ENCODE measurements around the gene BAZ2B.

Gene BAZ2B

GRCh38 chr2:159484532-159484931, 131.8 kb downstream of the BAZ2B start:
- 88% methylated on average over 1 of the region's 2 CpGs for WGBS (ENCODE audit: insufficient coverage)
- Histone ChIP-seq H3K4me3 (ENCODE audit: control insufficient read depth in 1 of 7, extremely low read depth in 1 of 7, insufficient read depth in 4 of 7, low read depth in 2 of 7, low read length in 6 of 7) (no peak overlapping the region), H3K36me3 (ENCODE audit: control insufficient read depth in 4 of 4, insufficient read depth in 4 of 4, low read length in 3 of 4) (peaks cover 0 to 4% (median 0%) of the 10 kb centered on the region in 4 experiments), H3K27ac (ENCODE audit: insufficient read depth in 1 of 2, low read depth in 1 of 2, low read length in 2 of 2, poor library complexity in 1 of 2, severe bottlenecking in 2 of 2) (no peak overlapping the region), H3K4me1 (ENCODE audit: control extremely low read depth in 1 of 4, control insufficient read depth in 4 of 4, insufficient read depth in 4 of 4, low read length in 3 of 4) (no peaks in the 10 kb centered on the region), H3K9me3 (ENCODE audit: control extremely low read depth in 1 of 5, control insufficient read depth in 4 of 5, insufficient read depth in 2 of 5, low read depth in 1 of 5, low read length in 4 of 5) (peaks cover 0 to 1% (median 0%) of the 10 kb centered on the region in 5 experiments), H3K27me3 (replicated peaks in 2 of 5; ENCODE audit: control insufficient read depth in 4 of 5, insufficient read depth in 5 of 5, low read length in 4 of 5) (no peaks in the 10 kb centered on the region)
- POLR2A ChIA-PET: no interaction called here
- CTCF ChIA-PET: no interaction called here
- DNase-seq: no peak

DNA sequence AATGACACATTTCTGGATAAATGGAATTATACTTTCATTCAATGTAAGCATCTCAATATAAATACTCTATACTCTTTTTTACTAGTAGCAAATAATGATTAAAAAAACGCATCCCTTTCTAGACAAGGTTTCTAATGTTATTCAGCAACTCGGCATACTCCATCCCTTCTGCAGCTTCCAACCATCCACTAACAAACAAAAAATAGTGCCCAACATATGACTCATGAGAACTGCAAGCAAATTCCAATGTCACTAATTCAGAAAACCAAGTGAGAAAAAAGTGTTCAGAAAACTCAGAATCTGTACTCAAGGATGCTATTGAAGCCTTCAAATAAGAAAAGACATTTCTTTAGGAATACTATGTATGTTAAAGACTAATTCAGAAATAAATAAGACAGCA, 140.0 kb downstream of the BAZ2B start:
- no peak for DNase-seq
- CTCF ChIA-PET: no interaction called here
- H3K4me3 ChIP-seq (ENCODE audit: control insufficient read depth in 1 of 7, extremely low read depth in 1 of 7, insufficient read depth in 4 of 7, low read depth in 2 of 7, low read length in 6 of 7): no peak overlapping the region
- POLR2A ChIA-PET: interaction anchor here (0.6 kb wide), 1 partner anchor 295 kb away, joined by 4 read pairs; no protein-coding TSS in a partner anchor
- peaks cover 0 to 5% (median 1%) of the 10 kb centered on the region in 5 experiments for H3K9me3 ChIP-seq (ENCODE audit: control extremely low read depth in 1 of 5, control insufficient read depth in 4 of 5, insufficient read depth in 2 of 5, low read depth in 1 of 5, low read length in 4 of 5)
- WGBS (ENCODE audit: insufficient coverage): no CpG with 5 or more reads among the region's 2 CpGs
- H3K27ac ChIP-seq (ENCODE audit: insufficient read depth in 1 of 2, low read depth in 1 of 2, low read length in 2 of 2, poor library complexity in 1 of 2, severe bottlenecking in 2 of 2): no peak overlapping the region
- no peaks in the 10 kb centered on the region for H3K4me1 ChIP-seq (ENCODE audit: control extremely low read depth in 1 of 4, control insufficient read depth in 4 of 4, insufficient read depth in 4 of 4, low read length in 3 of 4)
- H3K36me3 ChIP-seq (ENCODE audit: control insufficient read depth in 4 of 4, insufficient read depth in 4 of 4, low read length in 3 of 4): peaks cover 11 to 35% (median 14%) of the 10 kb centered on the region in 4 experiments
- H3K27me3 ChIP-seq (replicated peaks in 2 of 5; ENCODE audit: control insufficient read depth in 4 of 5, insufficient read depth in 5 of 5, low read length in 4 of 5): no peaks in the 10 kb centered on the region

DNA sequence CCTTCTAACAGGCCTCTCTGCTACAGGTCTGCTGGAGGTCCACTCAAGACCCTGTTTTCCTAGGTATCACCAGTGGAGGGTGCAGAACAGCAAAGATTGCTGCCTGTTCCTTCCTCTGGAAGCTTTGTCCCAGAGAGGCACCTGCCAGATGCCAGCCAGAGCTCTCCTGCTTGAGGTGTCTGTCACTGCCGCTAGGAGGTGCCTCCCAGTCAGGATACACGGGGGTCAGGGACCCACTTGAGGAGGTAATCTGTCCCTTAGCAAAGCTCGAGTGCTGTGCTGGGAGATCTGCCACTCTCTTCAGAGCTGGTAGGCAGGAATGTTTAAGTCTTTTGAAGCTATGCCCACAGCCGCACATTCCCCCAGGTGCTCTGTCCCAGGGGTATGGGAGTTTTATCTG, 140.6 kb downstream of the BAZ2B start:
- peaks cover 0 to 5% (median 1%) of the 10 kb centered on the region in 5 experiments for H3K9me3 ChIP-seq (ENCODE audit: control extremely low read depth in 1 of 5, control insufficient read depth in 4 of 5, insufficient read depth in 2 of 5, low read depth in 1 of 5, low read length in 4 of 5)
- DNase-seq: no peak
- peaks cover 11 to 35% (median 15%) of the 10 kb centered on the region in 4 experiments for H3K36me3 ChIP-seq (ENCODE audit: control insufficient read depth in 4 of 4, insufficient read depth in 4 of 4, low read length in 3 of 4)
- POLR2A ChIA-PET: no interaction called here
- 100% methylated on average over 3 of the region's 4 CpGs for WGBS (ENCODE audit: insufficient coverage)
- no peaks in the 10 kb centered on the region for H3K27me3 ChIP-seq (replicated peaks in 2 of 5; ENCODE audit: control insufficient read depth in 4 of 5, insufficient read depth in 5 of 5, low read length in 4 of 5)
- no peaks in the 10 kb centered on the region for H3K4me1 ChIP-seq (ENCODE audit: control extremely low read depth in 1 of 4, control insufficient read depth in 4 of 4, insufficient read depth in 4 of 4, low read length in 3 of 4)
- CTCF ChIA-PET: no interaction called here
- H3K27ac ChIP-seq (ENCODE audit: insufficient read depth in 1 of 2, low read depth in 1 of 2, low read length in 2 of 2, poor library complexity in 1 of 2, severe bottlenecking in 2 of 2): no peak overlapping the region
- H3K4me3 ChIP-seq (ENCODE audit: control insufficient read depth in 1 of 7, extremely low read depth in 1 of 7, insufficient read depth in 4 of 7, low read depth in 2 of 7, low read length in 6 of 7): no peak overlapping the region

- peaks cover 7 to 28% (median 14%) of the 10 kb centered on the region in 4 experiments for H3K36me3 ChIP-seq (ENCODE audit: control insufficient read depth in 4 of 4, insufficient read depth in 4 of 4, low read length in 3 of 4)
- H3K9me3 ChIP-seq (ENCODE audit: control extremely low read depth in 1 of 5, control insufficient read depth in 4 of 5, insufficient read depth in 2 of 5, low read depth in 1 of 5, low read length in 4 of 5): peaks cover 0 to 9% (median 2%) of the 10 kb centered on the region in 5 experiments
- H3K4me3 ChIP-seq (ENCODE audit: control insufficient read depth in 1 of 7, extremely low read depth in 1 of 7, insufficient read depth in 4 of 7, low read depth in 2 of 7, low read length in 6 of 7): no peak overlapping the region
- no peak overlapping the region for H3K27ac ChIP-seq (ENCODE audit: insufficient read depth in 1 of 2, low read depth in 1 of 2, low read length in 2 of 2, poor library complexity in 1 of 2, severe bottlenecking in 2 of 2)
- H3K4me1 ChIP-seq (ENCODE audit: control extremely low read depth in 1 of 4, control insufficient read depth in 4 of 4, insufficient read depth in 4 of 4, low read length in 3 of 4): no peaks in the 10 kb centered on the region
- no peaks in the 10 kb centered on the region for H3K27me3 ChIP-seq (replicated peaks in 2 of 5; ENCODE audit: control insufficient read depth in 4 of 5, insufficient read depth in 5 of 5, low read length in 4 of 5)
- 0% methylated on average over 1 of the region's 2 CpGs for WGBS (ENCODE audit: insufficient coverage)
- no peak for DNase-seq
- ChIA-PET CTCF (interaction anchor here (0.5 to 1.6 kb wide), 2 partner anchors 16 to 202 kb away, joined by 3 read pairs; no protein-coding TSS in a partner anchor), POLR2A (no interaction called here)
Measured at GRCh38 chr2:159471340-159471739, 145.0 kb downstream of the BAZ2B start.

GRCh38 chr2:159468257-159468656, 148.1 kb downstream of the BAZ2B start:
- POLR2A ChIA-PET: no interaction called here
- no peaks in the 10 kb centered on the region for H3K27me3 ChIP-seq (replicated peaks in 2 of 5; ENCODE audit: control insufficient read depth in 4 of 5, insufficient read depth in 5 of 5, low read length in 4 of 5)
- H3K9me3 ChIP-seq (ENCODE audit: control extremely low read depth in 1 of 5, control insufficient read depth in 4 of 5, insufficient read depth in 2 of 5, low read depth in 1 of 5, low read length in 4 of 5): peaks cover 0 to 4% (median 0%) of the 10 kb centered on the region in 5 experiments
- no peak overlapping the region for H3K27ac ChIP-seq (ENCODE audit: insufficient read depth in 1 of 2, low read depth in 1 of 2, low read length in 2 of 2, poor library complexity in 1 of 2, severe bottlenecking in 2 of 2)
- H3K4me1 ChIP-seq (ENCODE audit: control extremely low read depth in 1 of 4, control insufficient read depth in 4 of 4, insufficient read depth in 4 of 4, low read length in 3 of 4): no peaks in the 10 kb centered on the region
- peak in 2 of 3 donors; percentile 15 to 18 for DNase-seq
- peaks cover 7 to 22% (median 9%) of the 10 kb centered on the region in 4 experiments for H3K36me3 ChIP-seq (ENCODE audit: control insufficient read depth in 4 of 4, insufficient read depth in 4 of 4, low read length in 3 of 4)
- H3K4me3 ChIP-seq (ENCODE audit: control insufficient read depth in 1 of 7, extremely low read depth in 1 of 7, insufficient read depth in 4 of 7, low read depth in 2 of 7, low read length in 6 of 7): no peak overlapping the region
- WGBS (ENCODE audit: insufficient coverage): no CpG with 5 or more reads among the region's 2 CpGs
- CTCF ChIA-PET: interaction anchor here (0.9 to 1.3 kb wide), 2 partner anchors 15 to 27 kb away, joined by 3 read pairs; no protein-coding TSS in a partner anchor

DNA sequence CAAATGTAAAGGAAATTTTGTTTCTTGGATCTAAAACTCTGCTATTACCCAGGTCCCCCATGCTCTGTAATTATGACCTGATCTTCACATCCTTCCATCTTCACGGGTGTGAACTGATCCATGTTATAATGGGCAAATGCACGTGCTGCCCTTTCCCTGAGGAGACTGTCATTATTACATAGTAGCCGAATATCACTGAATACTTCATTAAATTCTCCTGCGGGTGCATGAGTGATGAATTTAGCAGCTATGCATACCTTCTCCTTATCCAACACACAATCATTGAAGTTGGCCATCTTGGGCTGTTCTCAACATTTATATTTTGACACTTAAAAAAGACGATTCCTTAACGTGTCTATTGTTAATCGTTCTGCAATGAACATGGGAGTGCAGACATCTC, 153.4 kb downstream of the BAZ2B start:
- H3K4me3 ChIP-seq (ENCODE audit: control insufficient read depth in 1 of 7, extremely low read depth in 1 of 7, insufficient read depth in 4 of 7, low read depth in 2 of 7, low read length in 6 of 7): no peak overlapping the region
- WGBS (ENCODE audit: insufficient coverage): 93% methylated on average over 6 of the region's 7 CpGs
- peaks cover 0 to 1% (median 0%) of the 10 kb centered on the region in 4 experiments for H3K4me1 ChIP-seq (ENCODE audit: control extremely low read depth in 1 of 4, control insufficient read depth in 4 of 4, insufficient read depth in 4 of 4, low read length in 3 of 4)
- H3K27me3 ChIP-seq (replicated peaks in 2 of 5; ENCODE audit: control insufficient read depth in 4 of 5, insufficient read depth in 5 of 5, low read length in 4 of 5): no peaks in the 10 kb centered on the region
- no peaks in the 10 kb centered on the region for H3K9me3 ChIP-seq (ENCODE audit: control extremely low read depth in 1 of 5, control insufficient read depth in 4 of 5, insufficient read depth in 2 of 5, low read depth in 1 of 5, low read length in 4 of 5)
- ChIA-PET CTCF (no interaction called here), POLR2A (no interaction called here)
- no peak overlapping the region for H3K27ac ChIP-seq (ENCODE audit: insufficient read depth in 1 of 2, low read depth in 1 of 2, low read length in 2 of 2, poor library complexity in 1 of 2, severe bottlenecking in 2 of 2)
- peaks cover 2 to 19% (median 7%) of the 10 kb centered on the region in 4 experiments for H3K36me3 ChIP-seq (ENCODE audit: control insufficient read depth in 4 of 4, insufficient read depth in 4 of 4, low read length in 3 of 4)
- no peak for DNase-seq

- H3K9me3 ChIP-seq (ENCODE audit: control extremely low read depth in 1 of 5, control insufficient read depth in 4 of 5, insufficient read depth in 2 of 5, low read depth in 1 of 5, low read length in 4 of 5): no peaks in the 10 kb centered on the region
- no peak overlapping the region for H3K4me3 ChIP-seq (ENCODE audit: control insufficient read depth in 1 of 7, extremely low read depth in 1 of 7, insufficient read depth in 4 of 7, low read depth in 2 of 7, low read length in 6 of 7)
- no peak for DNase-seq
- peaks cover under 1 to 15% (median 5%) of the 10 kb centered on the region in 4 experiments for H3K36me3 ChIP-seq (ENCODE audit: control insufficient read depth in 4 of 4, insufficient read depth in 4 of 4, low read length in 3 of 4)
- peaks cover 0 to 8% (median 2%) of the 10 kb centered on the region in 4 experiments for H3K4me1 ChIP-seq (ENCODE audit: control extremely low read depth in 1 of 4, control insufficient read depth in 4 of 4, insufficient read depth in 4 of 4, low read length in 3 of 4)
- H3K27me3 ChIP-seq (replicated peaks in 2 of 5; ENCODE audit: control insufficient read depth in 4 of 5, insufficient read depth in 5 of 5, low read length in 4 of 5): no peaks in the 10 kb centered on the region
- POLR2A ChIA-PET: no interaction called here
- no peak overlapping the region for H3K27ac ChIP-seq (ENCODE audit: insufficient read depth in 1 of 2, low read depth in 1 of 2, low read length in 2 of 2, poor library complexity in 1 of 2, severe bottlenecking in 2 of 2)
- WGBS (ENCODE audit: insufficient coverage): 98% methylated on average over 5 of the region's 9 CpGs
- CTCF ChIA-PET: no interaction called here
Measured at GRCh38 chr2:159462201-159462785, 154.1 kb downstream of the BAZ2B start.
